Esophagus squamous epithelium (tissue), 4 donors: ENCODE results near the gene GTSE1.

Experiments used
- CTCF ChIP-seq, 6 experiments: fragments of 450-650 bp in 4 of 6; fragments of 200-600 bp in 2 of 6; sonication (generic) in 2 of 6; IDR thresholded peaks; one replicate each; pipeline ENCODE4 v1.5.1; 2016 to 2019; ENCODE audit warnings: antibody characterized with exemption in 6 of 6, mild to moderate bottlenecking in 4 of 6, moderate library complexity in 4 of 6
- POLR2A ChIP-seq, 4 donors: fragments of 450-650 bp; IDR thresholded peaks; one replicate each; pipeline ENCODE4 v1.6.1; 2017; ENCODE audit warnings: antibody characterized with exemption in 4 of 4, mild to moderate bottlenecking in 4 of 4, moderate library complexity in 3 of 4

DNA sequence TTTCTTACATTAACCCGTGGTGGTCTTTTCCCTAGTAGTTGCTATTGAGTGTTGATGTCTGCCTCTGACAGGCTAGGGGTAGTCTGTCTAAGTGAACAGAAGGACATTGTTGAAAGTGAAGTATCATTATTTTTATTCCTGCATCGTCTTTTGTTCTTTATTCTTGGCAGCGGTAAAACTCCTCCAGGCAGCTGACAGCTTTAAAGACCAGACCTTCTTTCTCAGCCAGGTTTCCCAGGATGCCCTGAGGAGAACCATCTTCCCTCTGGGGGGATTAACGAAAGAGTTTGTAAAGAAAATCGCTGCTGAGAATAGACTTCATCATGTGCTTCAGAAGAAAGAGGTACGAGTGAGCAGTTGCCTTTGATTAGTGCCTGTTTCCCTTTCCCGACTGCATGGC is 53.5 kb downstream of the GTSE1 start:
- TF ChIP-seq POLR2A (IDR thresholded peaks at IDR 0.05) (no peak), CTCF (IDR thresholded peaks at IDR 0.05) (no peak)
